Loucy (cell line): Measurements from ENCODE around the gene UBLCP1.

Experiments
- H2AFZ ChIP-seq: fragments of 200-600 bp; sonication (generic); 2 replicates; pipeline ENCODE4 v1.6.0; 2016; ENCODE audit warnings: antibody characterized with exemption, mild to moderate bottlenecking, low read length, moderate library complexity
- H3F3A ChIP-seq: fragments of 200-600 bp; 2 replicates; pipeline ENCODE4 v1.6.0; 2016; ENCODE audit warnings: antibody characterized with exemption, low read depth, mild to moderate bottlenecking
- H3K27me3 ChIP-seq: fragments of 200-600 bp; sonication (generic); 2 replicates; pipeline ENCODE4 v1.6.1; 2014; ENCODE audit warnings: low read length, mild to moderate bottlenecking; ENCODE audit not compliant: insufficient read depth, poor library complexity, severe bottlenecking
- H3K36me3 ChIP-seq: fragments of 200-600 bp; sonication (generic); 2 replicates; pipeline ENCODE4 v1.6.1; 2016; ENCODE audit warnings: low read length; ENCODE audit not compliant: insufficient read depth
- H3K4me1 ChIP-seq: fragments of 200-600 bp; sonication (generic); 2 replicates; pipeline ENCODE4 v1.5.1; 2014; ENCODE audit warnings: low read length, mild to moderate bottlenecking; ENCODE audit not compliant: insufficient read depth, poor library complexity, severe bottlenecking
- H3K4me2 ChIP-seq: fragments of 200-600 bp; sonication (generic); 2 replicates; pipeline ENCODE4 v1.6.0; 2014; ENCODE audit warnings: antibody characterized with exemption, low read length, low read depth, mild to moderate bottlenecking; ENCODE audit not compliant: poor library complexity, severe bottlenecking
- H3K4me3 ChIP-seq: fragments of 200-600 bp; sonication (generic); 2 replicates; pipeline ENCODE4 v1.5.1; 2014; ENCODE audit warnings: low read length, mild to moderate bottlenecking, mixed read lengths; ENCODE audit not compliant: poor library complexity, severe bottlenecking
- H3K79me2 ChIP-seq: fragments of 200-600 bp; sonication (generic); 2 replicates; pipeline ENCODE4 v1.6.1; 2014; ENCODE audit warnings: low read length; ENCODE audit not compliant: insufficient read depth
- H3K9ac ChIP-seq: fragments of 200-600 bp; sonication (generic); 2 replicates; pipeline ENCODE4 v1.6.0; 2014; ENCODE audit warnings: mild to moderate bottlenecking, low read depth, low read length, moderate library complexity; ENCODE audit not compliant: poor library complexity, severe bottlenecking
- H3K9me2 ChIP-seq: fragments of 200-600 bp; sonication (generic); replicated peaks from 2 replicates; pipeline ENCODE4 v1.6.1; 2016; ENCODE audit warnings: low read depth, low read length, mixed read lengths
- H3K9me3 ChIP-seq: fragments of 200-600 bp; sonication (generic); 2 replicates; pipeline ENCODE4 v1.6.1; 2014; ENCODE audit warnings: mild to moderate bottlenecking, antibody characterized with exemption, low read length, low read depth; ENCODE audit not compliant: insufficient read depth
- H4K20me1 ChIP-seq: fragments of 200-600 bp; sonication (generic); 2 replicates; pipeline ENCODE4 v1.6.0; 2014; ENCODE audit warnings: antibody characterized with exemption, low read length, mild to moderate bottlenecking; ENCODE audit not compliant: insufficient read depth, poor library complexity, severe bottlenecking
- EZH2phosphoT487 ChIP-seq: fragments of 200-600 bp; IDR thresholded peaks from 2 replicates; pipeline ENCODE4 v1.6.1; 2018; ENCODE audit warnings: antibody characterized with exemption, mild to moderate bottlenecking, moderate library complexity, borderline replicate concordance
- TF ChIP-seq, protein P1 (sequence below): fragments of 200-600 bp; sonication (generic); conservative IDR thresholded peaks from 2 replicates; pipeline ENCODE4 v1.5.1; 2014; ENCODE audit warnings: mild to moderate bottlenecking, antibody characterized with exemption, low read length

UBLCP1 gene

DNA sequence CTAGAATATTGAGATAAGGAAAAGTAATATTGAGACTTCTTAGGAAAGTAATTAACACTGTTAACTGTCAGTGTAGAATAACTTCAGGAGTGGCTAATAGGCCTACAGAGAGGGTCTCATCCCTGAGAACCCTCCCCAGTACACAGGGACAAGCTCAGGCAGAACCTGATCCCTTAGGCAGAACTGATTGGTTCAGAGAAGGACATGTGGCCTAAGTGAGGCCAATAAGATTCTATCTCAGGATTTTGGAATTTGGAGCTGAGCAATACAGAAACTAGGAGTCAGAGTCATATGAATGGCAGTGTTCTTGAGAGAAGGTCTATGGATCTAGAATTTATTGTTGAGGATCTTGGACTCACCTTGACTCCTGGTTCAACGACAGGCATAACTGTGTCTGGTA lies 10.9 kb upstream of the UBLCP1 start:
- Histone ChIP-seq H3K4me3 (no peak overlapping the region), H3F3A (no peaks in the 10 kb centered on the region), H3K27me3 (peaks cover 8% of the 10 kb centered on the region), H3K4me2 (no peak overlapping the region), H4K20me1 (no peaks in the 10 kb centered on the region), H3K9ac (no peak overlapping the region), H3K9me3 (no peaks in the 10 kb centered on the region), H2AFZ (no peak overlapping the region), H3K79me2 (no peaks in the 10 kb centered on the region), H3K9me2 (no peaks in the 10 kb centered on the region), H3K4me1 (no peaks in the 10 kb centered on the region), H3K36me3 (no peaks in the 10 kb centered on the region)
- TF ChIP-seq, protein P1, sequence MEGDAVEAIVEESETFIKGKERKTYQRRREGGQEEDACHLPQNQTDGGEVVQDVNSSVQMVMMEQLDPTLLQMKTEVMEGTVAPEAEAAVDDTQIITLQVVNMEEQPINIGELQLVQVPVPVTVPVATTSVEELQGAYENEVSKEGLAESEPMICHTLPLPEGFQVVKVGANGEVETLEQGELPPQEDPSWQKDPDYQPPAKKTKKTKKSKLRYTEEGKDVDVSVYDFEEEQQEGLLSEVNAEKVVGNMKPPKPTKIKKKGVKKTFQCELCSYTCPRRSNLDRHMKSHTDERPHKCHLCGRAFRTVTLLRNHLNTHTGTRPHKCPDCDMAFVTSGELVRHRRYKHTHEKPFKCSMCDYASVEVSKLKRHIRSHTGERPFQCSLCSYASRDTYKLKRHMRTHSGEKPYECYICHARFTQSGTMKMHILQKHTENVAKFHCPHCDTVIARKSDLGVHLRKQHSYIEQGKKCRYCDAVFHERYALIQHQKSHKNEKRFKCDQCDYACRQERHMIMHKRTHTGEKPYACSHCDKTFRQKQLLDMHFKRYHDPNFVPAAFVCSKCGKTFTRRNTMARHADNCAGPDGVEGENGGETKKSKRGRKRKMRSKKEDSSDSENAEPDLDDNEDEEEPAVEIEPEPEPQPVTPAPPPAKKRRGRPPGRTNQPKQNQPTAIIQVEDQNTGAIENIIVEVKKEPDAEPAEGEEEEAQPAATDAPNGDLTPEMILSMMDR, result no peak
- no peak for TF ChIP-seq EZH2phosphoT487

DNA sequence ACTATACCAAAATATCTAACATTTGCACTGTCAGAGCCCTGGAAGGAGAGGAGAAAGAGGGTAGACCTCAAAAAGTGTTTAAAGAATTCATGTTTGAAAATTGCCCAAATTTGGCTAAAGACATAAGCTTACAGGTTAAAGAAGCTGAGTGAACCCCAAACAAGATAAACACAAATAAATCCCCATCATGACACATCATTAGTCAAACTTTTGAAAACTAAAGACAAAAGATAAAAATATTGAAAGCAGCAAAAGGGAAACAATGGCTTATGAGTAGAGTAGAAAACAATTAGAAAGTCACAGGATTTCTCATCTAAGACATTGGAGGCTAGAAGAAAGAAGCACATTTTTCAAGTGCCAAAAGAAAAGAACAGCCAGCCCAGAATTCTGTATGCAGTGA lies 6.1 kb upstream of the UBLCP1 start:
- Histone ChIP-seq H3K27me3 (peaks cover 13% of the 10 kb centered on the region), H3F3A (no peaks in the 10 kb centered on the region), H3K4me3 (no peak overlapping the region), H3K9me3 (no peaks in the 10 kb centered on the region), H3K4me1 (no peaks in the 10 kb centered on the region), H4K20me1 (no peaks in the 10 kb centered on the region), H3K9ac (no peak overlapping the region), H3K9me2 (no peaks in the 10 kb centered on the region), H3K36me3 (no peaks in the 10 kb centered on the region), H2AFZ (no peak overlapping the region), H3K79me2 (no peaks in the 10 kb centered on the region), H3K4me2 (no peak overlapping the region)
- TF ChIP-seq, protein P1, result no peak
- TF ChIP-seq EZH2phosphoT487, result no peak

DNA sequence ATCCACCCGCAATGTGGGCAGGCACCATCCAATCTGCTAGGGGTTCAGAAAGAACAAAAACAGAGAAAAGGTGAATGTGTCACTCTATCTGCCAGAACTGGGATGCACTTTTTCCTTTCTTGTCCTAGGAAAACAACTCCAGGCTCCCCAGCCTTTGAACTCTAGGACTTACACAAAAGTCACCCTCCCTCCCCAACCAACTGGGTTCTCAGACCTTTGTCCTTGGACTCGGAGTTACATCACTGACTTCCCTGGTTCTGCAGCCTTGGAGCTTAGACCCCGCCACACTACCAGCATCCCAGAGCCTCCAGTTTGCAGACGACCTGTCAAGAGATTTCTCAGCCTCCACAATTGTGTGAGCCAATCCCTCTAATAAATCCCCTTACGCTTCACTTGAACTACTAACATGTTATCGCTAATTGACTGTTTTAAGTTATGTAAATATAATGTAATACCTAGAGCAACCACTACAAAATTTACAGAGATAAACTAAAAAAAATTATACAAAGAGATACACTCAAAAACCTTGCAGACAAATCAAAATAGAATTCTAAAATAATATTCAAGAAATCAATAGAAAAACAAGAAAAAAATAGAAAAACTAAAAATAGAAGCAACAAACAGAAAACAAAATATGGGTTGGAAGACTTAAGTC lies 5.3 kb upstream of the UBLCP1 start:
- no peak overlapping the region for H3K9ac ChIP-seq
- H3K4me1 ChIP-seq, result no peaks in the 10 kb centered on the region
- H3K9me3 ChIP-seq, result no peaks in the 10 kb centered on the region
- H3K79me2 ChIP-seq, result no peaks in the 10 kb centered on the region
- H3K4me2 ChIP-seq, result no peak overlapping the region
- no peaks in the 10 kb centered on the region for H3F3A ChIP-seq
- no peaks in the 10 kb centered on the region for H4K20me1 ChIP-seq
- H2AFZ ChIP-seq, result no peak overlapping the region
- no peaks in the 10 kb centered on the region for H3K36me3 ChIP-seq
- TF ChIP-seq, protein P1, result no peak
- TF ChIP-seq EZH2phosphoT487, result no peak
- H3K9me2 ChIP-seq, result no peaks in the 10 kb centered on the region
- no peak overlapping the region for H3K4me3 ChIP-seq
- H3K27me3 ChIP-seq, result peaks cover 13% of the 10 kb centered on the region
